Central memory CD4-positive, alpha-beta T cell (primary cell): Measurements from ENCODE around the gene LTB4R2.

ENCODE experiments used
- DNase-seq: peaks from one replicate; pipeline ENCODE4 v3.0.0; 2022

The LTB4R2 gene

GRCh38 chr14:24277606-24278321 is 32.2 kb upstream of the LTB4R2 start:
- no peak for DNase-seq

- DNase-seq = no peak
Observed at GRCh38 chr14:24278424-24278823, 31.5 kb upstream of the LTB4R2 start.

GRCh38 chr14:24279301-24280186 is 30.4 kb upstream of the LTB4R2 start:
- peak; percentile 63 for DNase-seq

DNA sequence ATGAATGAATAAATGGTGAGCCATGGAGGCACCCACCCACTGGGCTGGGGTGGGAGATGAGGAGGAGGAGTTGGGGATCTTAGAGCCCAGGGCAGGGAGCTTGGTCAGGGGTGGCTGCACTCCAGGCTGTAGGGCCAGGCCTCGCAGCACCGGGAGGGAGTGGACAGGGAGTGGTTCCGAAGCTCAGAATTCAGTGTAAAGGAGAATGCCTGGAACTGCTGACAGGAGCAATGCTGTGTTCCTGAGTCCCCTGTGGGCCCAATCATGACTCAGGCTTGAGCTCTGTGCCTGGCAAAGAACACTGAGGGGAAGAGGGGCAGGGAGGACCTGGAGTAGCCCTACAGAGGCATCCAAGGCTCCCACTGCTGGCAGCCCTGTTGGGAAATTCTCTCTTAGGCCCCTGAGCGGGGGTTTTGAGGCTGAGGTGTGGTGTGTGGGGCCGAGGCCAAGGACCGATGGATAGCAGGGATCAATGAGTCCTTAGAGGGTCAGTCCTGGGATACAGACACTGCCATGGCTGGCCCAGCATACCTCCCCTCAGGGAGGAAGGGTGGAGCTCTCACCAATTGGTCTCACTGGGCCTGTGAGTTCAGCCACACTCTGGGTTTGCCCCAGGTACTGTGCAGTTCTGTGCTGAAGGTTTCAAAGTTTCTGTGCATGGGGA is 29.0 kb upstream of the LTB4R2 start:
- DNase-seq = no peak

DNA sequence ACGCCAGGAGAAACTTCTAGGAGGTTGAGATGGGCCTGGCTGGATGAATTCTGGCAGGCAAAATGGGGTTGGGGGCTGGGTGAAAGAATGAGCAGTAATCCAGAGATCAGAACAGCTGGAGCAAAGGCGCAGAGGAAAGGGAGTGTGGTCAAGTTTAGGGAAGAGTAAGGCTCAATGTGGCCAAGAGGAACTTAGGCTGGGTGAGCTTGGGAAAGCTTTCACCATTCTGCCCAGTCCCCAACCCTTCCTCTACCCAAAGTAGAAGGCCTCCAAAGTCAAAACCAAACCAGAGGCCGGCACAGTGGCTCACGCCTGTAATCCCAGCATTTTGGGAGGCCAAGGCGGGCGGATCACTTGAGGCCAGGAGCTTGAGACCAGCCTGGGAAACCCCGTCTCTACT is 28.3 kb upstream of the LTB4R2 start:
- no peak for DNase-seq

DNA sequence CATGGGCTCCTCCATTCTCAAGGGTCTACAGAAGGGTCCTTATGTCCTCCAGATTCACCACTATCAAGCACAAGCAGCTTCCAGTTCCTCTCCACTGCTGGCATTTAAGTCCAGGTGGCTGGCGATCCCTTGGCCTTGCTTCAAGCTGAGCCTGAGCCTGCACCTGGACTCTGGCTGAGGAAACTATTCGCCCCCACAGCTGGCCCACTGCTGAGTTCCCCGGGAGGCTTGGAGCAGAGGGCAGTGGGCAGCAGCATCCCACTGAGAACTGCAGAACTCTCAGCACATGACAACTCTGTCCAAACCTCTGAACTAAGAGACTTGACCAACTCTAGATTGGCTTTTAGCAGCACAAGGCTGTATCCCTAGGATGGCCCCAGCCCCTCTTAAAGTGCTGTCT is 27.2 kb upstream of the LTB4R2 start:
- no peak for DNase-seq

- DNase-seq = no peak
Observed at GRCh38 chr14:24283796-24284460, 26.0 kb upstream of the LTB4R2 start.

GRCh38 chr14:24284501-24285035 is 25.4 kb upstream of the LTB4R2 start:
- no peak for DNase-seq

- DNase-seq = no peak
Observed at GRCh38 chr14:24285351-24285750, 24.6 kb upstream of the LTB4R2 start.

- no peak for DNase-seq
Observed at GRCh38 chr14:24286996-24287395, 22.9 kb upstream of the LTB4R2 start.

DNA sequence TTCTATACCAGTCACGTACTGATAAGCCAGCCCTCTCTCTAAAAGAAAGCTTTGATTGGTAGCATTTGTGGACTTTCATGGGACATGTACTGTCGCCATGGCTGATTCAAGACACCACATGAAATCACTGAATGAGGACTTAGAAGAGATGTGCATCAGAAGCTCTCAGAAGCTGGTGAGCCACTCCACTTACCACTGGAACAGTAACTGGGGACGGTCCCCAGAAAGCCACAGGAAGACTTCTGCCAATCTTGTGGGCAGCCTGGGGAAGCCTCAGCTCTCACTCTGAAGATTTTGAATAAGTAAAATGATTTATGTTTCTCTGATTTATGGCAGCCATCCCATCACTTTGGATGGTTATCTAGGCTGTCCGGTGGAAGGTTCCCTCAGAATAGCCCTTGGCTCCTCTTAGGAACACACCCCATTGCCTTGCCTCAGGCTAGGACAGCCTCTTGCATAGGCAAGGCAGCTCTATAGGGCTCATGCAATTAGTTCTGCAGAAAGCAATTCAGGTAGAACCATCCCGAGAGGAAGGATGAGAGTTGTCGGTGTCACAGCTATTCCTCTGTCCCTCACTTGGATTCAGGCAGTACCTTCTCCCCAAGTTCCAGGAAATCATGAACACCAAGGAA is 20.2 kb upstream of the LTB4R2 start:
- DNase-seq = no peak

GRCh38 chr14:24290746-24291145 is 19.2 kb upstream of the LTB4R2 start:
- no peak for DNase-seq

- no peak for DNase-seq
Observed at GRCh38 chr14:24291446-24292117, 18.4 kb upstream of the LTB4R2 start.

- no peak for DNase-seq
Observed at GRCh38 chr14:24292118-24292807, 17.7 kb upstream of the LTB4R2 start.

DNA sequence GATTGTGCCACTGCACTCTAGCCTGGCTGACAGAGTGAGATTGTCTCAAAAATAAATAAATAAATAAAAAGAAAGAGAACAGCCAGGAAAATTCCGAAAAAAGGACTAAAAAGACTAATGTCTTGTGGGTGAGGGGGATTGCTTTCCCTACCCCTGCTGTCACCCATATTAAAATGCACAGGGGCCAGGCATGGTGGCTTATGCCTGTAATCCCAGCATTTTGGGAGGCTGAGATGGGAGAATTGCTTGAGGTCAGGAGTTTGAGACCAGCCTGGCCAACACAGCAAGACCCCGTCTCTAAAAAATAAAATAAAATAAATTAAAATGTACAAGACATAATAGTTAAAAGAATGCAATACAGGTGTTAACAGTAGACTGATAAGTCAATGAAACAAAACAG is 16.4 kb upstream of the LTB4R2 start:
- DNase-seq = no peak

- DNase-seq = peak; percentile 74
Observed at GRCh38 chr14:24296341-24297157, 13.4 kb upstream of the LTB4R2 start.

- no peak for DNase-seq
Observed at GRCh38 chr14:24297190-24297964, 12.6 kb upstream of the LTB4R2 start.

DNA sequence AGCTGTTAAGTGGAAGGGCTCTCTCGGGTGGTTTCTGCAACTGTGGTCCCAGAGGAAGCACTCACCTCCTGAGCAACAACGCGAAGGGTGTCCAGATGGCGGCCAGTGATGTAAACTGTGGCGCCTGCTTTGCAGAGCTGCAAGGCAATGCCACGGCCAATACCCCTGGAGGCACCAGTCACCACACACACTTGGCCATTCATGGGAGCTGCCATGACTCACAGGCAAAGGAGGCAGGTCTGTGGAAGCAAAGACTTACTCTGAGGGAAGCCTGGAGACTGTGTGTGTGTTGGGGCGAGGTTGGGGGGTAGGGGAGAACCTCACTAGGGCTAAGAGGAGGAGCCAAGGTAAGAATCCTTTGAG is 11.1 kb upstream of the LTB4R2 start:
- no peak for DNase-seq
